MM.1S (cell line): Measurements from ENCODE around the gene IGFBP5.

Source experiments
- DNase-seq: peaks from one replicate; pipeline ENCODE4 v3.0.0-alpha.2; 2015
- H2AFZ ChIP-seq: fragments of 300-600 bp; sonication (generic); 2 replicates; pipeline ENCODE4 v1.6.0; 2016; ENCODE audit warnings: antibody characterized with exemption, low read length
- H3F3A ChIP-seq: fragments of 300-600 bp; sonication (generic); 2 replicates; pipeline ENCODE4 v1.6.1; 2016; ENCODE audit warnings: mild to moderate bottlenecking, antibody characterized with exemption, low read length, moderate library complexity, mixed read lengths; ENCODE audit not compliant: insufficient read depth
- H3K27ac ChIP-seq: fragments of 300-600 bp; sonication (generic); 2 replicates; pipeline ENCODE4 v1.5.1; 2016; ENCODE audit warnings: mild to moderate bottlenecking, low read length
- H3K27me3 ChIP-seq: fragments of 300-600 bp; sonication (generic); replicated peaks from 2 replicates; pipeline ENCODE4 v1.6.0; 2016; ENCODE audit warnings: low read length; ENCODE audit not compliant: insufficient read depth
- H3K36me3 ChIP-seq: fragments of 300-600 bp; sonication (generic); replicated peaks from 2 replicates; pipeline ENCODE4 v1.6.1; 2016; ENCODE audit warnings: mild to moderate bottlenecking, low read length, mixed read lengths; ENCODE audit not compliant: insufficient read depth
- H3K4me1 ChIP-seq: fragments of 300-600 bp; sonication (generic); 2 replicates; pipeline ENCODE4 v1.6.1; 2016; ENCODE audit warnings: low read length, mixed read lengths
- H3K4me2 ChIP-seq: fragments of 300-600 bp; sonication (generic); 2 replicates; pipeline ENCODE4 v1.6.0; 2016; ENCODE audit warnings: low read depth, low read length
- H3K4me3 ChIP-seq: fragments of 300-600 bp; sonication (generic); 2 replicates; pipeline ENCODE4 v1.5.1; 2016; ENCODE audit warnings: low read length, mixed read lengths
- H3K79me2 ChIP-seq: fragments of 300-600 bp; sonication (generic); 2 replicates; pipeline ENCODE4 v1.6.1; 2016; ENCODE audit warnings: mixed run types, low read length, mixed read lengths
- H3K9ac ChIP-seq: fragments of 300-600 bp; sonication (generic); 2 replicates; pipeline ENCODE4 v1.6.1; 2016; ENCODE audit warnings: low read length, mixed read lengths
- H3K9me2 ChIP-seq: fragments of 300-600 bp; sonication (generic); replicated peaks from 2 replicates; pipeline ENCODE4 v1.6.1; 2016; ENCODE audit warnings: mild to moderate bottlenecking, low read length, mixed read lengths; ENCODE audit not compliant: insufficient read depth
- H3K9me3 ChIP-seq: fragments of 300-600 bp; sonication (generic); replicated peaks from 2 replicates; pipeline ENCODE4 v1.6.1; 2016; ENCODE audit warnings: mild to moderate bottlenecking, low read length, mixed read lengths; ENCODE audit not compliant: insufficient read depth
- H4K20me1 ChIP-seq: fragments of 300-600 bp; sonication (generic); 2 replicates; pipeline ENCODE4 v1.6.1; 2016; ENCODE audit warnings: mild to moderate bottlenecking, low read length, moderate library complexity, mixed read lengths; ENCODE audit not compliant: insufficient read depth
- CTCF ChIP-seq: fragments of 300-600 bp; sonication (generic); IDR thresholded peaks from 2 replicates; pipeline ENCODE4 v1.5.1; 2016; ENCODE audit warnings: antibody characterized with exemption, low read length, mixed read lengths
- EZH2 ChIP-seq: fragments of 300-600 bp; sonication (generic); optimal IDR thresholded peaks from 2 replicates; pipeline ENCODE3; 2017; ENCODE audit warnings: low read depth, mild to moderate bottlenecking, antibody characterized with exemption, low read length, mixed read lengths
- EZH2phosphoT487 ChIP-seq: fragments of 300-600 bp; sonication (generic); IDR thresholded peaks from 2 replicates; pipeline ENCODE4 v1.6.1; 2018; ENCODE audit warnings: antibody characterized with exemption, low read length

The IGFBP5 gene

DNA sequence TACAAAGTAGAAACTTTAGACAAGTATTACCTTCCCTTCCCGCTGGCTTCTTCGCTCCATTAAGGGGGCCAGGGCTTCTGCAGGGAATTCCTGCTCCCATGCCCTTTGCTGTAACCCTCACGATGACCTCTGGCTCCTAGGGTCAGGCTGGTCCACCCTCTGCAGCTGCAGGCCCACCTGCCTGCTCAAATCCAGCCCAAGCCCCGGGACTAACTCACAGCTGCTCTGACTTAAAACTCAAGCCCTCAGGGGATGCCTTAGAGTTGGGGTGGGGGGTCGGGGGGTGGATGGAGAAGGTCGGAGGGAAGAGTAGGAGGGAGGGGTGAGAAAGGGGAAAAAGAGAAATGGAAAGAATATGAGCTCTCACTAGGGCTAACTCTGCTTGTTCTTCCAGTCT, 4.9 kb downstream of the IGFBP5 start:
- no peak overlapping the region for H3K4me2 ChIP-seq
- no peak overlapping the region for H2AFZ ChIP-seq
- H3K4me1 ChIP-seq: no peaks in the 10 kb centered on the region
- TF ChIP-seq EZH2phosphoT487: no peak
- TF ChIP-seq CTCF: no peak
- TF ChIP-seq EZH2: no peak
- no peaks in the 10 kb centered on the region for H3K36me3 ChIP-seq
- no peaks in the 10 kb centered on the region for H3K9me3 ChIP-seq
- no peaks in the 10 kb centered on the region for H3K9me2 ChIP-seq
- no peak overlapping the region for H3K4me3 ChIP-seq
- H4K20me1 ChIP-seq: no peaks in the 10 kb centered on the region
- H3K27me3 ChIP-seq: peaks cover 18% of the 10 kb centered on the region
- DNase-seq: no peak
- no peak overlapping the region for H3K9ac ChIP-seq
- H3K79me2 ChIP-seq: no peaks in the 10 kb centered on the region
- peaks cover 7% of the 10 kb centered on the region; the same call in 1 of the 2 replicates for H3F3A ChIP-seq
- no peak overlapping the region for H3K27ac ChIP-seq

DNA sequence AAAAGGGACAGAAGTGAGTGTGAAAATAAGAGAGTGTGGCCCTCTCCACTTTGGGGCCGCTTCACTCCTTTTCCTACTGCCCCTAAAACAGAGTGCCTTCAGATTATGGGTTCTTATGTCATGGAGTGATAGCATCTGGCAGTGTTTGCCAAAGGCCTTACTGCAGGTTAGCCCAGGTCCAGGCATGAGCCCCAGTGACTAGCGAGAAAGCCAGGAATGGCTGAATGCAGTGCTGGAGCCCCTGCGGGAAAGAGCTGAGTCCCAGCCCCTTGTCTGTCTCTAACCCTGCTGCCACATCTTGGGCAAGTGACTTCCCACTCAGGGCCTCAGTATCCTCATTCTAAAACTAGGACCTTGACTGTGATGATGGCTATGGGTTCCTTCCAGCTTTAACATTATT, 6.0 kb downstream of the IGFBP5 start:
- H3F3A ChIP-seq: peaks cover 7% of the 10 kb centered on the region; the same call in 1 of the 2 replicates
- no peak for DNase-seq
- no peaks in the 10 kb centered on the region for H3K9me2 ChIP-seq
- no peaks in the 10 kb centered on the region for H3K36me3 ChIP-seq
- H3K79me2 ChIP-seq: no peaks in the 10 kb centered on the region
- H4K20me1 ChIP-seq: no peaks in the 10 kb centered on the region
- no peaks in the 10 kb centered on the region for H3K9me3 ChIP-seq
- TF ChIP-seq CTCF (no peak), EZH2 (no peak), EZH2phosphoT487 (no peak)
- no peak overlapping the region for H3K9ac ChIP-seq
- peaks cover 8% of the 10 kb centered on the region for H3K27me3 ChIP-seq
- H3K4me1 ChIP-seq: no peaks in the 10 kb centered on the region
- no peak overlapping the region for H3K4me3 ChIP-seq
- H3K27ac ChIP-seq: no peak overlapping the region
- H3K4me2 ChIP-seq: no peak overlapping the region
- H2AFZ ChIP-seq: no peak overlapping the region

- Histone ChIP-seq H3K27ac (no peak overlapping the region), H3K27me3 (peaks cover 2% of the 10 kb centered on the region; the same call in 1 of the 2 replicates)
Measured at GRCh38 chr2:216688731-216689340, 6.5 kb downstream of the IGFBP5 start.

More at GRCh38 chr2:216688731-216689340, 6.5 kb downstream of the IGFBP5 start:
- no peaks in the 10 kb centered on the region for H3K9me2 ChIP-seq
- H4K20me1 ChIP-seq: no peaks in the 10 kb centered on the region
- no peaks in the 10 kb centered on the region for H3K4me1 ChIP-seq
- TF ChIP-seq EZH2 (no peak), CTCF (no peak), EZH2phosphoT487 (no peak)
- H3K9ac ChIP-seq: no peak overlapping the region
- peaks cover 7% of the 10 kb centered on the region; the same call in 1 of the 2 replicates for H3F3A ChIP-seq
- no peak overlapping the region for H3K4me3 ChIP-seq
- no peaks in the 10 kb centered on the region for H3K9me3 ChIP-seq
- no peak overlapping the region for H2AFZ ChIP-seq
- H3K4me2 ChIP-seq: no peak overlapping the region
- DNase-seq: no peak
- no peaks in the 10 kb centered on the region for H3K79me2 ChIP-seq
- H3K36me3 ChIP-seq: no peaks in the 10 kb centered on the region
